GM21576 (cell line): Measurements from ENCODE around the gene CLDN20.
"Not testable (repeated sequence)": the region's sequence is repeated elsewhere in the genome, so short reads cannot be mapped to it uniquely, and the experiment has no call there.

Source experiments
- ATAC-seq: cut with Tn5 transposase; IDR thresholded peaks from one replicate; pipeline ENCODE4 v1.9.1; 2021; ENCODE audit warnings: mild to moderate bottlenecking, moderate library complexity; ENCODE audit not compliant: unreplicated experiment

The CLDN20 gene

GRCh38 chr6:155268088-155268867 lies 4.5 kb downstream of the CLDN20 start:
- not testable (repeated sequence) for ATAC-seq

DNA sequence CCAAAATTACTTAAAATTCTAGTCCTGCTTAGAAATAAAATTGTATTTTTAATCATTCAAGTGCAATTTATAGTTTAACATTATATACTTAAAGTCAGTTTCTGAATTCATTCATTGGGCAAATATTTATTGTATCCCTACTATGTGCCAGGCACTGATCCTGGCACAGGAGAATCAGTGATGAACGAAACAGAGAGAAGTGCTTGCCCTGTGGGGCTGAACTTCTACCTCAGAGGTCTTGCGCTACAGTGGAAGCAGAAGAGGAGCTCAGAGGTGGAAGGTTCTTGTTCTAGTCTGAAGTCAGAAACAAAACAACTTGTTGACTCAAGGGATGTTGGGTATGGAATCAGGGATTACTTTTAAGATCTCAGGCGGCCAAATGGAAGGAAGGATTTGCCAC lies 6.0 kb downstream of the CLDN20 start:
- no peak for ATAC-seq

- no peak for ATAC-seq
Observed at GRCh38 chr6:155270561-155271091, 6.8 kb downstream of the CLDN20 start.

DNA sequence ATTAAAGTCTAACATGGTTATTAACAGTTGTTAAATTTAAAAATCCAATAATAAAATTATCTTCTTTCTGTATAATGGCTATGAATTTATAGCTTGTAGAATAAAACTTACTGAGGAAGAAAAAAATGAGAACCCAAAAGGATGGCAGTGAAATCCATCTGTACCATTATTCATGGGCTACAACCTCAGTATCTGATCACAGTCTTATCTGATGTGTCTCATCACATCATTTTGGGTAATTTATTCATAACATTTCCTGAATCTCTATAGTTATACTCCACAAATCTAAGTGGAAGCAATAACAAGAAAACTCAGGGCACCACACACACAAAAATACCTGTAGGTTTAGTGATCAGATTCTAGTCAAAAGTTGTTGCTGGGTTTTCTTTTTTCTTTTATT lies 7.3 kb downstream of the CLDN20 start:
- no peak for ATAC-seq

DNA sequence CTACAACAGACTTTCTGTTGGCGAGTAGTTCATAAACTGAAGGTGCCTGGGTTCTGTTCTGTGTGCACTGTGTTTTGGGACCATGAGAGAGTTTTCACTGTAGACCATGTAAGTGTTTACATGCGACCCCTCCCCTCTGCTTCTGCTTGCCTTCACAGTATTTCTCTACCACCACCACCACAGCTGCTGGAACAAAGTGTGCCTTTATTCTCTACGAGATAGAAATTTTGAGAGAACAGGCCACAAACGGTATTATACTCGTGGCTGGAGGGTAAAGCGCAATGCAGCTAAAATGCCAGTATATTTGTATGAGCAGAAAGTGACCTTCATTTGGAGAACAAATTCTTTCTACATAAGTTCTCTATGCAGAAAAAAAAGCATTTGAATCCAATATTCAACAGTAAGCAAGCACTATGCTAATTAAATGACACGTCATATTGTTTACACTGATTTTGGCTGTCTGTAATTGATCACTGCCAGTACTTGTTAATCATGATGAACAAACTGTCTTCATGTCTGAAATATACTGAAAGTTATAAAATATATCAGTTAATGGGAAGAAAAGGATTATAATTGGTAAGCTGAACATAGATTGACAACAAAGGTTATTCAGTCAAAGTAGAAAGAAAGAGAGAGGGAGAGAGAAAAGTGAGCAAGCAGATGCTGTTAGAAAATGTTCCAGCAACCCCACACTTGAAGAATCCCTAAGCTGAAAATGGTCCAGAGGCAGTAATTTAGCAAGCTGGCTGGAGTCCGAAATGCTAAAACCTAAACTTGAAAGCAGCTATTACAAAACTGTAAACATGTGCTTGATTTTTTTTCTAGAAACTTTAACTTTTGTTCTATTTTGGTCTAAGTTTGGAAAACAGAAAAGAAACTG lies 8.8 kb downstream of the CLDN20 start:
- ATAC-seq = no peak

GRCh38 chr6:155273431-155273830 lies 9.6 kb downstream of the CLDN20 start:
- no peak for ATAC-seq

DNA sequence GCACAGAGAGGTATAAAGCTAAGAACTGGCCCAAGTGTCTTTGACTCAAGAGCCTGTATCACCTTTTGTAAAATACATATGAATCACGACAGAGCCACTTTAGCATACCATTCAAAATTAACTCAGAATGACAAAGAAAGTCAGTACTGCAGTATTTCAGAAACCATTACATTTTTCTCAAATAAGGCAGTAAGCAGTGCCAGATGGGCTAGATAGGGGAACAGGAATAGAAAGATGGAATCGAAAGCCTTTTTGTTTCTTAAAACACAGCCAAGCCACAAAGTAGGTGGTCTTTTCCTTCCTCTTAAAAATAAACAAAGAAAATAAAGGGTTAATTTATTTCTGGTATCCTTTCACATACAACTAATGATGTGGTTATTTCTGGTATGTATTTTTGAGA lies 10.3 kb downstream of the CLDN20 start:
- no peak for ATAC-seq

DNA sequence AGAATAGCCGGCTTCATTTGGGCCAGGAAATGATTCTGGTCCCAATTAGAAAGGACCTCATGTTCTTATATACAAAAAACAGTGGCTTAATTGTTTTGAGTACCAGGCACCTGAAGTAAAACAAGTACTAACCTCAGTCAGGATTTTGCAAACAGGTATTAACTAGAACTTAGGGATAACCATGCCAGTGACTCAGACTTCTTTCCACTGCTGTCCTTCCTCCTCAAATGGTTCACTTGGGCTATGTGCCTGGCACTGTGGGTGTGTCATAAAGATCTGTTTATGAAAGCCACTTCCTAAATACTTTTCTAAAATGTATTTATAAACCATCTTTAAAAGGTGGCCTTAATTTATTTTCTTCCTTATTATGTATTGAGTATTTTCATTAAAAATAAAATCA lies 10.7 kb downstream of the CLDN20 start:
- ATAC-seq = no peak

DNA sequence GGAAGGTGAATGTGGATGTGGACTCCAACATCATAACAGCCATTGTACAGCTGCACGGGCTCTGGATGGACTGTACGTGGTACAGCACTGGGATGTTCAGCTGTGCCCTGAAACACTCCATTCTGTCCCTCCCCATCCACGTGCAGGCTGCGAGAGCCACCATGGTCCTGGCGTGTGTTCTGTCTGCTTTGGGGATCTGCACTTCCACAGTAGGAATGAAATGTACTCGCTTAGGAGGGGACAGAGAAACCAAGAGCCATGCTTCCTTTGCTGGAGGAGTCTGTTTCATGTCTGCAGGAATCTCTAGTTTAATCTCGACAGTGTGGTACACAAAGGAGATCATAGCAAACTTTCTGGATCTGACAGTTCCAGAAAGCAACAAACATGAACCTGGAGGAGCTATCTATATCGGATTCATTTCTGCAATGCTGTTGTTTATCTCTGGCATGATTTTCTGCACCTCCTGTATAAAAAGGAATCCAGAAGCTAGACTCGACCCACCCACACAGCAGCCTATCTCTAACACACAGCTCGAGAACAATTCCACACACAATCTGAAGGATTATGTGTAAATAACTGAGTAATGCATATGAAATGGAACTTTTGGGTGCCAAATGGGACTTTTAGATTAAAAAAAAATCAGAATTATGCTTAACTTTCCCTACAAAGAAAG lies 12.1 kb downstream of the CLDN20 start:
- no peak for ATAC-seq

GRCh38 chr6:155276638-155277037 lies 12.8 kb downstream of the CLDN20 start:
- no peak for ATAC-seq

DNA sequence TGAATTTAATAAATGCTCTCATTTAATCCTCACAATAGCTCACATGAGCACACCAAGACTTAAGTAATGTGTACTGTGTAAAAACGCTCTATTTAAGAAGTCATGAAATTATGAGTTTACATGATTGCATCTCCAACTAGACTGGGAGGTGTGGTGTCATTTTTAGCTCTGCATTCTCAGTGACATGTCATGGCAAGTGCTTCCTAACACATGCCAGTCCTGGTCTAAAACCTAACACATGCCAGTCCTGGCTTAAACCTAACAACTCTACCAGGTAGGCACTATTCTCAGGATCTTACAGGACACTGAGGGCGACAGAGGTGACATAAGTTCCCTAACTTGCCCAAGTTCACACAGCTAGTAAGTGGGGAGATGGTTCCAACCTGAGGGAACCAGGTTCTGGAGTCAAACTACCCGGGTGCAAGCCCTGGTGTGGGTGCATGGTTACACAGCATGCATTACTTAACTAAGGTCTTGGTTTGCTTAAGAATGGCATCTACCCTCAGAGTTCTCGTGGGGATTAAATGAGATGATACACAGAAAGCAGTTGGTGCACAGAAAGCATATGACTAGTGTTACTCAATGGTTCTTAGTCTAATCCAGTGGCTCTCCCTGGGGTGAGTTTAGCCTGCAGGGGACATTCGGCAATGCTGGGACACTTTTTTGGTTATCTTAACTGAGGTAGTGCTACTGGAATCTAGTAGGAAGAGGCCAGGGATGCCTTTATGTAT lies 14.7 kb downstream of the CLDN20 start:
- ATAC-seq = no peak

- no peak for ATAC-seq
Observed at GRCh38 chr6:155284775-155285174, 21.0 kb downstream of the CLDN20 start.

GRCh38 chr6:155287762-155288161 lies 23.9 kb downstream of the CLDN20 start:
- ATAC-seq = no peak

- ATAC-seq = no peak
Observed at GRCh38 chr6:155290491-155290890, 26.7 kb downstream of the CLDN20 start.

DNA sequence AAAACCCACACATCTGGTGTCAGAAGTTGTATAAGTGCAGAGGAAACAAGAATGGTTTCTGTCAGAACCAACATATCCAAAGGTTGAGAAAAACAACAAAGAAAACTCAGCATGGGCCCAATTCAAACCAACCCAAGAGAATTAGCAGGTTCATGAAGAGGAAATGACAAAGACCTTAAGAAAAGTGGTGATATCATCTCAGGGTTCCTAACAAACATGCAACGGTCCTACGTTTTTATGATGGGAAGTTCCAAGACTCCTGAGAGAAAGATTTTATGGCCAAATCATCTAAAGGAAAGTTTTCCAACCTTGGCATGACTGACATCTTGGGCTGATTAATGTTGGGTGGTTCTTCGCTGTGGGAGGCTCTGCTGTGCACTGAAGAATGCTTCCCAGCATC lies 27.5 kb downstream of the CLDN20 start:
- ATAC-seq = no peak

- no peak for ATAC-seq
Observed at GRCh38 chr6:155292711-155293110, 28.9 kb downstream of the CLDN20 start.

DNA sequence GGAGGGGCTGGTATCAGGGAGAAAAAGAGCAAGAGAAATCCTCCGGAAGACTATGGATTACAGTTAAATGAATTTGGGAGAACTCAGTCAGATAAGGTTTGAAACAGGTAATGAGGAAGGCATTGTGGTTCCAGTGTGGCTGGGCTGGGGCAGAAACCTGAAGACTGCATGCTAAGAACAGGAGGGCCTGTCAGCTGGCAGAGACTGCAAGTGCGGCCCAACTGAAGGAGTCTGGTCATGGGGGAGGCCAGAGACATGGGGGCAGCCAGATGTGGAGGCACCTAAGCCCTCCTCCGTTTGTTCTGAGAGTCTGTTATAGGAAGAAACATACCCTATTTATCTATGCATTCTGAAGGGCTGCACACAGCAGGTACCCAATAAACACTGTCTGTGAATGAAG lies 33.9 kb downstream of the CLDN20 start:
- no peak for ATAC-seq

GRCh38 chr6:155301867-155302266 lies 38.1 kb downstream of the CLDN20 start:
- no peak for ATAC-seq

DNA sequence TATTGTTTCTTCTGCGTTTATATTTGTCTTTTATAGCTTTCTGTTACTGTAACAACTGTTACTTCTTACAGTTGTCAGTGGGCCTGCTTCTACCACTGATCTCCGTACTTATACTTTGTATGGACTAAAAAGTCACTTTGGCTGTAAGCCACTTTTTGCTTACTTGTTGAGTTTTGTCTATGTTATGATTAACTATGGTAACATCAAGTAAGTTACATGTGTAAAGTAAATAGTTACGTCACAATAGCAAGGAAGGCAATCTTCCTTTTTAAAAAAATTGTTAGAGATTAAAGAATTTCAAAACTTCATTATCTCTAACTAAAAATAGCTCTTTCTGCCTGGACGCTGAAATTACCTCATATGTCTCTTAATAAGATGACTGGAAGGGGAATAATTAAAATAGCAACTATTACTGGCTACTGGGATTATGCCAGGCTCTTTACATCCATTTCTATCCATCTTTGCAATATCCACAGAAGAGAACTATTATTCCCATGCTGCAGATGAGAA lies 39.6 kb downstream of the CLDN20 start:
- no peak for ATAC-seq

DNA sequence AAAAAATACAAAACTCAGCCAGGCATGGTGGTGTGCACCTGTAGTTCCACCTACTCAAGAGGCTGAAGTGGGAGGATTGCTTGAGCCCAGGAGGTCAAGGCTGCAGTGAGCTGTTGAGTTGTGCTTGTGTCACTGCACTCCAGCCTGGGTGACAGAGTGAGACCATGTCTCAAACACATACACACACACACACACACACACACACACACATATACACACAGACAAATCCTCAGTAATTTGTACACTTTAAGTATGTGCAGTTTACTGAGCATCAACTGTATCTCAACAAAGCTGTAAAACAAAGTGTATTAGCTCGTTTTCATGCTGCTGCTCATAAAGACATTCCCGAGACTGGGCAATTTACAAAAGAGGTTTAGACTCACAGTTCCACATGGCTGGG lies 43.1 kb downstream of the CLDN20 start:
- no peak for ATAC-seq
